Measurements from ENCODE around the gene TFPT. TPM values are rescaled to one million over a fixed set of nuclear protein-coding genes. Genes with fewer than 3 reads are reported as not detected.

TFPT gene
- total and polyA plus RNA-seq, 2 of the 13 experiments (the other 11 are each of a cell fraction or from before 2014, with no cell fraction given) = 8.4 to 10.7 TPM

GRCh38 chr19:54115109-54116063 is at the start of gene TFPT, which contains the start of gene PRPF31 (continued):
- TF ChIP-seq ZSCAN31 (CRISPR knock-in tag; IDR thresholded peaks at IDR 0.05; ENCODE audit: low read depth) = no peak
- no peak for TF ChIP-seq NPAS2 (CRISPR knock-in tag; IDR thresholded peaks at IDR 0.05; ENCODE audit: borderline replicate concordance)
- TF ChIP-seq GATAD1 (CRISPR knock-in tag; IDR thresholded peaks at IDR 0.05) = peak; percentile 100
- no peak for TF ChIP-seq ZNF251 (CRISPR knock-in tag; IDR thresholded peaks at IDR 0.05)
- no peak for TF ChIP-seq SNAPC5 (CRISPR knock-in tag; IDR thresholded peaks at IDR 0.05; ENCODE audit: borderline replicate concordance)
- TF ChIP-seq SIX4 (CRISPR knock-in tag; IDR thresholded peaks at IDR 0.05) = no peak; the same call in 1 of the 2 replicates
- peak; percentile 67; the same call in 1 of the 2 replicates for TF ChIP-seq ZNF547 (CRISPR knock-in tag; IDR thresholded peaks at IDR 0.05)
- TF ChIP-seq ZNF317 (CRISPR knock-in tag; IDR thresholded peaks at IDR 0.05) = peak; percentile 59; the same call in 1 of the 2 replicates

- in situ Hi-C loops (cut with HindIII; ENCODE audit: extremely low pct_ligation_motif_present, low pct_unique_long_range_greater_than_20kb) (no loop called here), intact Hi-C loops (cut with micrococcal nuclease; ENCODE audit: unreplicated experiment) (no loop called here)
- H3K27ac ChIP-seq (ENCODE audit: extremely low read length, insufficient read depth, low read length) = no peak overlapping the region
- H3K27me3 ChIP-seq (ENCODE audit: control insufficient read depth in 1 of 2, insufficient read depth in 2 of 2, low read length in 2 of 2) = no peaks in the 10 kb centered on the region; a peak in 1 of 5 replicates
- no peaks in the 10 kb centered on the region for H3K36me3 ChIP-seq (replicated peaks in 1 of 2; ENCODE audit: control insufficient read depth in 1 of 2, insufficient read depth in 2 of 2, low read length in 2 of 2)
- no peak overlapping the region for H3K4me3 ChIP-seq (replicated peaks in 1 of 3; ENCODE audit: insufficient read depth in 1 of 3, low read depth in 2 of 3, low read length in 3 of 3)
- CTCF ChIA-PET (ENCODE audit: low intra/inter-chr PET ratio, low total read pairs) = no interaction called here
- FAIRE-seq (no peak), ATAC-seq (no peak), DNase-seq (ENCODE audit: low spot score) (no peak)
- H3K4me1 ChIP-seq (ENCODE audit: insufficient read depth, low read length) = 0 out of 2 replicates have a peak, but pooled peaks cover 5% of the 10 kb centered on the region
- H3K4me2 ChIP-seq (ENCODE audit: low read depth, low read length) = no peak overlapping the region
- peaks cover 3% of the 10 kb centered on the region for H3K79me2 ChIP-seq (ENCODE audit: insufficient read depth, low read length)
- H3K9ac ChIP-seq (ENCODE audit: insufficient read depth, low read depth, low read length) = no peak overlapping the region
- POLR2A ChIA-PET = interaction anchor here (1.9 kb wide), 1 partner anchor 24 kb away, joined by 4 read pairs; the partner anchor contains the start of gene MBOAT7
- no TSS peak for BruUV-seq (replicated peaks)
- no peaks in the 10 kb centered on the region for H3K9me3 ChIP-seq (ENCODE audit: low read length)
- no peak overlapping the region for H2AFZ ChIP-seq (ENCODE audit: low read length)
- no peaks in the 10 kb centered on the region for H4K20me1 ChIP-seq (ENCODE audit: insufficient read depth, low read length)
- WGBS (ENCODE audit: low lambda C conversion rate) = 79% methylated on average over 25 of the region's 25 CpGs
- TF ChIP-seq SCMH1 (CRISPR knock-in tag; IDR thresholded peaks at IDR 0.05; ENCODE audit: borderline replicate concordance) (no peak), ZSCAN9 (CRISPR knock-in tag; IDR thresholded peaks at IDR 0.05; ENCODE audit: borderline replicate concordance) (no peak), CREB1 (IDR thresholded peaks at IDR 0.05) (no peak), CREB1 (CRISPR knock-in tag; IDR thresholded peaks at IDR 0.05) (no peak), ZNF335 (CRISPR knock-in tag; IDR thresholded peaks at IDR 0.05) (no peak), TCF7 (IDR thresholded peaks at IDR 0.05; ENCODE audit: low read depth) (no peak), HNRNPH1 (optimal IDR thresholded peaks at IDR 0.05; ENCODE audit: low read depth, low read length) (no peak), ZNF556 (CRISPR knock-in tag; IDR thresholded peaks at IDR 0.05; ENCODE audit: borderline replicate concordance) (no peak), TCF12 (IDR thresholded peaks at IDR 0.05) (no peak), TCF12 (CRISPR knock-in tag; IDR thresholded peaks at IDR 0.05) (no peak), E2F2 (CRISPR knock-in tag; IDR thresholded peaks at IDR 0.05; ENCODE audit: borderline replicate concordance) (no peak), RBAK (CRISPR knock-in tag; IDR thresholded peaks at IDR 0.05) (no peak), IRF9 (CRISPR knock-in tag; IDR thresholded peaks at IDR 0.05; ENCODE audit: borderline replicate concordance) (no peak)
Measured at GRCh38 chr19:54165222-54165621, 49.8 kb upstream of the TFPT start.
